ENCODE data around the gene WASF1.
"Not testable (repeated sequence)": the region's sequence is repeated elsewhere in the genome, so short reads cannot be mapped to it uniquely, and the experiment has no call there.

The WASF1 gene

DNA sequence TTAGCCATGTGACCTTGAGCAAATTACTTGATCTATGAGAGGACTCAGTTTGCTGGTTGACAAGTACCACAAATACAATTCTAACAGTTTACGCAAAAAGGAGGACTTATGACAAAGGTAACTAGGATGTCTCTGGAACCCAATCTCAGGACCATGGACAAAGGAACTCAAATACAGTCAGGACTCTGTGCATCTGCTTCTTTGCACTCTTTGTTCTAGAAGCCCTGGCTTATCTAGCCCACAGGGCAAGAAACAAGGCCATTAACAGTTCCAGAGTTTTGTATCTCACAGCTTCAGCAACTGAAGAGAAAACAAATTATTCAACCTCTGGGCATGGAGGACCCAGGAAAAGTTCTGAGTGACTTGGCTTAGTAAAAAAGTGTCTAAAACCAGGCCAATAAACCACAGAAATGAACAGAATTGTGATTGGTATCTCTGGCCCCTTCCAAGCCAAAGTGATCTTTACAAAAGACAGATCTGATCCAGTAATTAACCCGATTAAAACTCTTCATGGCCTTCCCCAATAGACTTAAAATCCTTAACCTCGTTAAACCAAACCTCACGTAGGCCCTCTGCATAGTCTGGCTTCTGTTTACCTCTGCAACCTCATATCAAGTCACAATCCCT, 5.9 kb downstream of the WASF1 start:
- no peak for DNase-seq (ENCODE audit: low read depth, low spot score)

- DNase-seq (ENCODE audit: low read depth, low spot score), result no peak
These were observed 9.4 kb downstream of the WASF1 start for GRCh38 chr6:110170081-110170480.

- no peak for DNase-seq (ENCODE audit: low read depth, low spot score)
These were observed 21.0 kb downstream of the WASF1 start for GRCh38 chr6:110158479-110158878.

- DNase-seq (ENCODE audit: low read depth, low spot score), result no peak
These were observed 31.6 kb downstream of the WASF1 start for GRCh38 chr6:110147870-110148269.

- no peak for DNase-seq (ENCODE audit: low read depth, low spot score)
These were observed 38.8 kb downstream of the WASF1 start for GRCh38 chr6:110140650-110141049.

DNA sequence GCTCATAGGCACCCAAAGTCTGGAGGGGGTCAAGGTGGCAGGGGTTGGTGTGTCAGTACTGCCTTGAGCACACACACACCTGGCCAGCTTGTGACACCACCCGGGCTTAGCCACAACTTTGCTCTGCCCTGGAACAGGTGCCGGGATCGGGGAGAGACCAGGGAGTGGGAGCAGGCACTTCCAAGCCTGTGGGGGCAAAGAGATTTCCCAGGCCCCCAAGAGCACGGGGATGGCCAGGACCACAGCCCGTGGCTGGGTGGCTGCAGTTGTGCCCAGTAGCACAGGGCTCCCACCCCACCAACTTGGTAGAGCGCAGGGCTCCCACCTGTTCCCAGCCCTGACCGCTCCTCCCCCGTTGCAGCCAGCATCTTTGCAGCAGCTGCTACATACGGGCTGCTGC, 40.4 kb downstream of the WASF1 start:
- DNase-seq (ENCODE audit: low read depth, low spot score), result no peak

DNA sequence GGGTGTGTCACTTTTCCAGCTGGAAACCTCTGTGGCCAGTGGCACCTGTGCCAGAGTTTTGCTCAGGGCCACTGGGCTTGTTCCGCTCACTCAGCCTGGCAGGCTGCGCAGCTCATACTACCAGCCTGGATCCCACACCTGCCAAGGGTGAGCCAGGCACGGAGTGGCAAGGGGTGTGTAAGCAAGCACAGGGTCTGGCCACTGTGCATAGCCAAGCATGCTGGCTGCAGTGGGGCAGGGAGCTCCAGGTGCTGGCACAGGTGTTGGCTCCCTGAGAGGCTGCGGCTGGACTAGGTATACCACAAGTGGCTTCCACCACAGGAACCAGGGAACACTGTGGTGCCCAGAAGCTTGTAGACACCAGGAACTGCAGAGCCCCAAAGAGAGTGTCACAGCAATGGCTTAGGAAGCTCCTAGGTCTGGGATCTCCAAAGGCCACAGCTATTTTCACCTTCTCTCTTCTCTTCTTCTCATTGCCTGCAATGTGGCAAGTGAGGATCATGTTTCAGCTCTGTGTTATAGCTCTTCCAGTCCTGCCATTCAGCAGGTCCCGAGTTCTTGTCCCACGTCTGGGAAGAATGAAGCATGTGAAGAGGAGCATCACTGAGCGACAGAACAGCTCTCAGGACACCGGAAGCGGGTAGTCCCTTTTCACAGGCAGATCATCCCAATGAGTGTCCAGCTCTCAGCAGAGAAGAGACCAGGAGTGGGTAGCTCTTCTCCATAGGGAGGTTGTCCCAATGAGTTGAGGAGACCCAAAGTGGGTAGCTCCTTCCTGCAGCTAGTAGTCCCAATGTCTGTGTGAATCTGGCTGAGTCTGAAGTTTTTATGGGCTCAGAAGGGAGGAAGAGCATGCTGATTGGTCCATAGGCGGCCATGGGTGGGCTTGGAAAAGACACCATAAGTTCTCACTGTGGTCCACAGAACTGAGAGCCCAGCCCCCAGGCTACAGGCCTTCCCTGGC, 41.3 kb downstream of the WASF1 start:
- DNase-seq (ENCODE audit: low read depth, low spot score), result no peak

DNA sequence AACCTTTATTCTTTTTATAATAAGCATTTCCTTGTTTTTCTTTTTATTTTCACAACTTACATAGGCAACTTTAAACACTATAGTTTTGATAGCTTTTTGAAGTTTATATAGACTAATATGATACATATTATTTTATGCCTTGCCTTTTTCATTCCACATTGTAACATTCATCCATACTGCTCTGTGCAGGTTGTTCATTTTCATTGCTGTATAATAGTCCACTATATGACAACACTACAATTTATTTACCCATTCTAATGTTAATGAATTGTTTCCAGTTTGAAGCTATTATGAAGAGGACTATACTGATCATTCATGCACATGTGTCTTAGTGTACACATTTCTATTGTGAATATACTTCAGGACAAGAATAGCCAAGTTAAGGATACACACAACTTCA, 49.1 kb downstream of the WASF1 start:
- DNase-seq (ENCODE audit: low read depth, low spot score), result no peak

GRCh38 chr6:110128418-110128817, 51.1 kb downstream of the WASF1 start:
- no peak for DNase-seq (ENCODE audit: low read depth, low spot score)

DNA sequence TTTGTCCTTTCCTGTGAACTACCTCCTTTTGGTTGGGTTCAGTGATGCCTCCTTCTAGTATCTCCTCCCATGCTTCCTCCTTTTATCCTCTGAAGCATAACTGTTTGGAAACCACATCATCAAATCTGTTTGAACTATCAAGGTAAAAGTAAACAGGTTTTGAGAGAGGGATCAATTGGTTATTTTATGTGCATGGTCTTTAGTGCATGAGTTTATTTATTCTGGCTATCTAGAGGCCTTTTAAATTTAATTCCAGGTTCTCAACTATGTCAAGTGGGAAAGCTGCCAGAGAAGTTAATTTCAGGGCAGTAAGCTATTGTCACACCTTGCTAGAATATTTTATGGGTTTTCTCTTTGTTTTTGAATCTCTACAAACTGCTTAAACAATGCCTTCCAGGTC, 54.1 kb downstream of the WASF1 start:
- no peak for DNase-seq (ENCODE audit: low read depth, low spot score)

DNA sequence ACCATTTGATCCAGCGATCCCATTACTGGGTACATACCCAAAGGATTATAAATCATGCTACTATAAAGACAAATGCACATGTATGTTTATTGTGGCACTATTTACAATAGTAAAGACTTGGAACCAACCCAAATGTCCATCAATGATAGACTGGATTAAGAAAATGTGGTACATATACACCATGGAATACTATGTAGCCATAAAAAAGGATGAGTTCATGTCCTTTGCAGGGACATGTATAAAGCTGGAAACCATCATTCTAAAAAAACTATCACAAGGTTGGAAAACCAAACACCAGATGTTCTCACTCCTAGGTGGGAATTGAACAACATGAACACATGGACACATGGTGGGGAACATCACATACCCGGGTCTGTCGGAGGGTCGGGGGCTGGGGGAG, 57.8 kb downstream of the WASF1 start:
- not testable (repeated sequence) for DNase-seq (ENCODE audit: low read depth, low spot score)

DNA sequence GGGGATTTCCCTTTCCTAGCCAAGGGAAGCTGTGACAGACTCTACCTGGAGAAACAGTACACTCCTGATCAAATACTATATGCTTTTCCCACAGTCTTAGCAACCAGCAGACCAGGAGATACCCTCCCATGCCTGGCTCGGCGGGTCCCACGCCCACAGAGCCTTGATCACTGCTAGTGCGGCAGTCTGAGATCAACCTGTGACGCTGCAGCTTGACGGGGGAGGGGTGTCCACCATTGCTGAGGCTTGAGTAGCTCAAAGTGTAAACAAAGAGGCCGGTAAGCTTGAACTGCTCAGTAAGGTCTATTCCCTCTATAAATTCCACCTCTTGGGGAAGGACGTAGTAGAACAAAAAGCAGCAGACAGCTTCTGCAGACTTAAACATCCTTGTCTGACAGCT, 63.2 kb downstream of the WASF1 start:
- DNase-seq (ENCODE audit: low read depth, low spot score), result no peak

GRCh38 chr6:110114004-110114403, 65.5 kb downstream of the WASF1 start:
- DNase-seq (ENCODE audit: low read depth, low spot score), result no peak

- no peak for DNase-seq (ENCODE audit: low read depth, low spot score)
These were observed 74.2 kb downstream of the WASF1 start for GRCh38 chr6:110105296-110105695.

- no peak for DNase-seq (ENCODE audit: low read depth, low spot score)
These were observed 76.2 kb downstream of the WASF1 start for GRCh38 chr6:110103260-110103659.

DNA sequence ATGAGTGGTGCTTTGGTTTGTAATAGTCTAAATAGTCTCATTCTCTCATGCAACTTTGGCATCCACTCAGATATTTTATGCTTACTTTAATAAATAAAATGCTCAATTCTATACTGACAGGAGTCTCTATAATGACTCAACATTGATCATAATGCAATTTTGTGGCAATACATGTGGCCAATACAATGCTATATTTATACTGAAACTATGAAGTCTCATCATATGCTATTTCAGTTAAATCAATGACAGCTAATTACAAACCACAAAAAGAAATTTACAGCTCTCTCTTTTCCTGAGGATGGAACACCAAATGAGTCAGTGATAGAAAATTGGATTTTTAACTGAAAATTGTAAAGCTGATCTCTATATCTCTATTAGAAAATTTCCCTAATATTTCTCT, 77.1 kb downstream of the WASF1 start:
- no peak for DNase-seq (ENCODE audit: low read depth, low spot score)

DNA sequence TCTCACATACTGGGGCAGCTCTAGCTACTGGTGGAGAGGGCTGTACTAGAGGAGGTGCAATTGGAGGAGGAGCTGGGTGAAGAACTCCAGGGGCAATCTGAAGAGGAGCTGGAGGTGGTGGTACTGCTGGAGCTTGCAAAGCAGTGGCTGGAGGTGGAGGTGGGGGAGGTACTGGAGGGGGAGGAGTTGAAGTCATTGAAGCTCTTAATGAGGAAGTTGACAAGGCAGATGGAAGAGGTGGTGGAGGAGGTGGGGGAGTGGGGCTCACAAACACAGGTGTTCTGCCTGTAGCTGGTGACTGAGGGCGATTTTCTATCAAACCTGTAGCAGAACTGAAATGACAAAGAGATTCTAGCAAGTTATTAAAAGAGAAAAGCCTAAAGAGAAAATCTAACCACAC, 77.6 kb downstream of the WASF1 start:
- no peak for DNase-seq (ENCODE audit: low read depth, low spot score)

- no peak for DNase-seq (ENCODE audit: low read depth, low spot score)
These were observed 80.9 kb downstream of the WASF1 start for GRCh38 chr6:110098511-110099116.

- DNase-seq (ENCODE audit: low read depth, low spot score), result no peak
These were observed 82.0 kb downstream of the WASF1 start for GRCh38 chr6:110097443-110097842.

- no peak for DNase-seq (ENCODE audit: low read depth, low spot score)
These were observed 83.5 kb downstream of the WASF1 start for GRCh38 chr6:110095935-110096334.

GRCh38 chr6:110095101-110095500, 84.4 kb downstream of the WASF1 start:
- no peak for DNase-seq (ENCODE audit: low read depth, low spot score)

DNA sequence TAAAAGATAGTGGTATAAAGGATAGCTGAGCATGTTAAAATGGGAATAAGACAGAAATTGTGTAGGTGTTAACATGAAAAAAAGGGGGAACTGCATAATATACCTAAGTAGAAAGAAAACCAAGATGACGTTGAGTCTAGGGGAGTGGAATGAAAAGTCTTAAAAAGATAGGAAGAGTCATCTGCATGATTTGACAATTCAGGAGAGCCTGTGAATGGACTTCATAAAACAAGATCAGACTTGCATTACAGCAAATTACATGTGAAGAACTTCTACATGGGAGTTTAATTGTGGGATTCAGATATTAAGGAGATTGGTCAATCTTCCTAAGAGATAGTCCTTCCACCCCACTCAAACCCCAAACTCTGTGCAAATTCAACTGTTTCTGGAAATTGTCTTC, 85.5 kb downstream of the WASF1 start:
- no peak for DNase-seq (ENCODE audit: low read depth, low spot score)

DNA sequence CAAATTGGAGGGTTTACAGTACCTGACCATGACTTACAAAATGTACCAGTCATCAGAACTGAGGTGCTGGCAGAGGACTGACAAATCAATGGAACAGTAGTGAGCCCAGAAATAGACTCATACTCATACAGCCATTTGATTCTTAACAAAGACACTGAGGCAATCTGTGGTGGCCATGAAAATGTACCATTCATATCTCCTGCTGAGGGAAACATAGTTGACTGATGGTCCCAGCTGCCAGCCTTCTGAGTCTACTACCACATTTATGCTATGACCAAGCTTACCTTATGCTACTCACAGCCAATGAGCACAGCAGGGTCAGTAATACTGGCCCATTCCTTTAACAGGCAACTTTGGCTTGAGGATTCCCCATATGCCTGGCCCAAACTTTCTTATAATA, 88.6 kb downstream of the WASF1 start:
- no peak for DNase-seq (ENCODE audit: low read depth, low spot score)

Measured in smooth muscle cell of the brain vasculature (primary cell).